GM18511 (cell line): ENCODE results near the gene NTRK3.
"Not testable (repeated sequence)": the region's sequence is repeated elsewhere in the genome, so short reads cannot be mapped to it uniquely, and the experiment has no call there.

Source experiments
- ATAC-seq: cut with Tn5 transposase; IDR thresholded peaks from one replicate; pipeline ENCODE4 v1.9.1; 2021; ENCODE audit warnings: mild to moderate bottlenecking, moderate library complexity; ENCODE audit not compliant: unreplicated experiment

NTRK3 gene

GRCh38 chr15:87848012-87848411 is 408.5 kb downstream of the NTRK3 start:
- ATAC-seq = no peak

- no peak for ATAC-seq
These were observed 409.8 kb downstream of the NTRK3 start for GRCh38 chr15:87846746-87847145.

- no peak for ATAC-seq
These were observed 413.2 kb downstream of the NTRK3 start for GRCh38 chr15:87843312-87843711.

- no peak for ATAC-seq
These were observed 415.0 kb downstream of the NTRK3 start for GRCh38 chr15:87841426-87841998.

- not testable (repeated sequence) for ATAC-seq
These were observed 420.7 kb downstream of the NTRK3 start for GRCh38 chr15:87835830-87836229.

GRCh38 chr15:87833333-87833732 is 423.2 kb downstream of the NTRK3 start:
- not testable (repeated sequence) for ATAC-seq

GRCh38 chr15:87829332-87830050 is 427.0 kb downstream of the NTRK3 start:
- ATAC-seq = no peak

GRCh38 chr15:87828608-87829007 is 427.9 kb downstream of the NTRK3 start:
- no peak for ATAC-seq

GRCh38 chr15:87827131-87827530 is 429.4 kb downstream of the NTRK3 start:
- ATAC-seq = no peak

GRCh38 chr15:87826119-87826747 is 430.3 kb downstream of the NTRK3 start:
- no peak for ATAC-seq

GRCh38 chr15:87818756-87819155 is 437.8 kb downstream of the NTRK3 start:
- no peak for ATAC-seq

GRCh38 chr15:87817553-87817952 is 439.0 kb downstream of the NTRK3 start:
- ATAC-seq = no peak

- no peak for ATAC-seq
These were observed 439.7 kb downstream of the NTRK3 start for GRCh38 chr15:87816811-87817210.

- no peak for ATAC-seq
These were observed 440.5 kb downstream of the NTRK3 start for GRCh38 chr15:87816016-87816415.
